ENCODE results near the gene TTF1.

TTF1 gene

DNA sequence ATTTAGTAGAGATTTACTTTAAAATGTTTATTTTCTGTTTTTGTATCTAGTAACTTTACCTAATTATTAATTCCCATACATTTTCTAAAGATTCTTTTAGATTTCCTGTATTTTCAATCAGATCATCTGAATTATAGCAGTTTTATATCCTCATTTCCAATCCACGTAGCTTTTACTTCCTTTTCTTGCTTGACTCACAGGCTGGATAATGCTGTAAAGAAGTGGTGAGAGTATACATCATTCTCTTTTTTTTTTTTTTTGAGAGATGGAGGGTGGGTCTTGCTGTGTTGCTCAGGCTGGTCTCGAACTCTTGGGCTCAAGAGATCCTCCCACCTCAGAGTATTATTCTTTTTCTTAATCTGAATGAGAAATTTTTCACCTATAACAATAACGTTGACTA lies 40.7 kb downstream of the TTF1 start:
- TF ChIP-seq TCF4 (CRISPR knock-in tag; IDR thresholded peaks at IDR 0.05; ENCODE audit: borderline replicate concordance) (no peak), SNAI2 (CRISPR knock-in tag; IDR thresholded peaks at IDR 0.05) (no peak), PPARA (CRISPR knock-in tag; IDR thresholded peaks at IDR 0.05; ENCODE audit: borderline replicate concordance) (no peak), TSHZ2 (CRISPR knock-in tag; IDR thresholded peaks at IDR 0.05) (no peak), CREB5 (CRISPR knock-in tag; IDR thresholded peaks at IDR 0.05; ENCODE audit: low read depth) (no peak), ZNF565 (CRISPR knock-in tag; conservative IDR thresholded peaks at IDR 0.05; ENCODE audit: low read depth) (no peak), ISL1 (CRISPR knock-in tag; IDR thresholded peaks at IDR 0.05) (no peak), ESRRG (CRISPR knock-in tag; IDR thresholded peaks at IDR 0.05) (no peak), ZFP3 (CRISPR knock-in tag; IDR thresholded peaks at IDR 0.05) (no peak), CSDC2 (CRISPR knock-in tag; IDR thresholded peaks at IDR 0.05) (no peak), PATZ1 (CRISPR knock-in tag; IDR thresholded peaks at IDR 0.05; ENCODE audit: borderline replicate concordance) (no peak)
- TF ChIP-seq, protein P1, sequence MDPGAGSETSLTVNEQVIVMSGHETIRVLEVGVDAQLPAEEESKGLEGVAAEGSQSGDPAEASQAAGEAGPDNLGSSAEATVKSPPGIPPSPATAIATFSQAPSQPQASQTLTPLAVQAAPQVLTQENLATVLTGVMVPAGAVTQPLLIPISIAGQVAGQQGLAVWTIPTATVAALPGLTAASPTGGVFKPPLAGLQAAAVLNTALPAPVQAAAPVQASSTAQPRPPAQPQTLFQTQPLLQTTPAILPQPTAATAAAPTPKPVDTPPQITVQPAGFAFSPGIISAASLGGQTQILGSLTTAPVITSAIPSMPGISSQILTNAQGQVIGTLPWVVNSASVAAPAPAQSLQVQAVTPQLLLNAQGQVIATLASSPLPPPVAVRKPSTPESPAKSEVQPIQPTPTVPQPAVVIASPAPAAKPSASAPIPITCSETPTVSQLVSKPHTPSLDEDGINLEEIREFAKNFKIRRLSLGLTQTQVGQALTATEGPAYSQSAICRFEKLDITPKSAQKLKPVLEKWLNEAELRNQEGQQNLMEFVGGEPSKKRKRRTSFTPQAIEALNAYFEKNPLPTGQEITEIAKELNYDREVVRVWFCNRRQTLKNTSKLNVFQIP (CRISPR knock-in tag; IDR thresholded peaks at IDR 0.05; ENCODE audit: borderline replicate concordance, low read depth), result no peak
- ATAC-seq, result no peak

- TF ChIP-seq PPARA (CRISPR knock-in tag; IDR thresholded peaks at IDR 0.05; ENCODE audit: borderline replicate concordance), result no peak
- TF ChIP-seq, protein P1 (CRISPR knock-in tag; IDR thresholded peaks at IDR 0.05; ENCODE audit: borderline replicate concordance, low read depth), result no peak
- TF ChIP-seq ISL1 (CRISPR knock-in tag; IDR thresholded peaks at IDR 0.05), result no peak
- no peak for TF ChIP-seq OSR1 (CRISPR knock-in tag; IDR thresholded peaks at IDR 0.05)
- no peak for TF ChIP-seq PATZ1 (CRISPR knock-in tag; IDR thresholded peaks at IDR 0.05; ENCODE audit: borderline replicate concordance)
- ATAC-seq, result no peak
Measured at GRCh38 chr9:132364068-132364467, 42.6 kb downstream of the TTF1 start.

DNA sequence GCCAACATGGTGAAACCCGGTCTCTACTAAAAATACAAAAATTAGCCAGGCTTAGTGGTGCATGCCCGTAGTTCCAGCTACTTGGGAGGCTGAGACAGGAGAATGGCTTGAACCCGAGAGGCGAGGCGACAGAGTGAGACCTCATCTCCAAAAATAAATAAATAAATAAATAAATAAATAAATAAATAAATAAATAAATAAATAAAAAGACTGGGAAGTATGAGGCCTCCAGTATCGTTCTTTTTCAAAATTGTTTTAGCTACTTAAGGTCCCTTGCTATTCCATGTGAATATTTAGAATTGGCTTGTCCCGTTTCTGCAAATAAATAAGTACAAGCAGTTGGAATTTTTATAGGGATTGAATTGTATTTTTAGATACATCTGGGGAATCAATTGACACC lies 48.9 kb downstream of the TTF1 start:
- no peak for ATAC-seq
- TF ChIP-seq ESRRG (CRISPR knock-in tag; IDR thresholded peaks at IDR 0.05), result no peak
- TF ChIP-seq ZFP3 (CRISPR knock-in tag; IDR thresholded peaks at IDR 0.05), result no peak
- no peak for TF ChIP-seq CSDC2 (CRISPR knock-in tag; IDR thresholded peaks at IDR 0.05)
- no peak for TF ChIP-seq CREB5 (CRISPR knock-in tag; IDR thresholded peaks at IDR 0.05; ENCODE audit: low read depth)
- no peak for TF ChIP-seq PATZ1 (CRISPR knock-in tag; IDR thresholded peaks at IDR 0.05; ENCODE audit: borderline replicate concordance)
- TF ChIP-seq ISL1 (CRISPR knock-in tag; IDR thresholded peaks at IDR 0.05), result no peak
- TF ChIP-seq, protein P1 (CRISPR knock-in tag; IDR thresholded peaks at IDR 0.05; ENCODE audit: borderline replicate concordance, low read depth), result no peak
- TF ChIP-seq ZNF8 (CRISPR knock-in tag; IDR thresholded peaks at IDR 0.05), result no peak
- no peak for TF ChIP-seq ZFP30 (CRISPR knock-in tag; IDR thresholded peaks at IDR 0.05)
- TF ChIP-seq ZNF70 (CRISPR knock-in tag; IDR thresholded peaks at IDR 0.05), result no peak
- TF ChIP-seq ZC3H10 (CRISPR knock-in tag; IDR thresholded peaks at IDR 0.05), result no peak
- no peak for TF ChIP-seq BACH2 (CRISPR knock-in tag; IDR thresholded peaks at IDR 0.05; ENCODE audit: borderline replicate concordance)
- no peak for TF ChIP-seq GLIS3 (CRISPR knock-in tag; IDR thresholded peaks at IDR 0.05)
- no peak for TF ChIP-seq ZNF565 (CRISPR knock-in tag; conservative IDR thresholded peaks at IDR 0.05; ENCODE audit: low read depth)

Data from SK-N-SH treated with all-trans-retinoic acid at 6 μM for 48 hours (cell line).